Stimulated activated CD4-positive, alpha-beta T cell treated with anti-CD3 and anti-CD28 coated beads, Interleukin-12 subunit alpha, Interleukin-12 subunit beta, amount 100 ng/mL, for 4 hours (primary cell): Measurements from ENCODE around the gene C3orf52.

Source experiments
- DNase-seq: peaks from one replicate; pipeline ENCODE4 v3.0.0-alpha.2; 2020

C3orf52 gene

GRCh38 chr3:112119962-112120836 is 34.0 kb downstream of the C3orf52 start:
- DNase-seq = no peak

GRCh38 chr3:112121577-112122547 is 35.7 kb downstream of the C3orf52 start:
- DNase-seq = no peak

GRCh38 chr3:112122870-112123269 is 36.7 kb downstream of the C3orf52 start:
- DNase-seq = no peak

GRCh38 chr3:112123548-112123947 is 37.4 kb downstream of the C3orf52 start:
- DNase-seq = no peak

- no peak for DNase-seq
Observed at GRCh38 chr3:112124907-112125607, 38.9 kb downstream of the C3orf52 start.

GRCh38 chr3:112126511-112126911 is 40.3 kb downstream of the C3orf52 start:
- no peak for DNase-seq

- DNase-seq = no peak
Observed at GRCh38 chr3:112127522-112128494, 41.6 kb downstream of the C3orf52 start.

DNA sequence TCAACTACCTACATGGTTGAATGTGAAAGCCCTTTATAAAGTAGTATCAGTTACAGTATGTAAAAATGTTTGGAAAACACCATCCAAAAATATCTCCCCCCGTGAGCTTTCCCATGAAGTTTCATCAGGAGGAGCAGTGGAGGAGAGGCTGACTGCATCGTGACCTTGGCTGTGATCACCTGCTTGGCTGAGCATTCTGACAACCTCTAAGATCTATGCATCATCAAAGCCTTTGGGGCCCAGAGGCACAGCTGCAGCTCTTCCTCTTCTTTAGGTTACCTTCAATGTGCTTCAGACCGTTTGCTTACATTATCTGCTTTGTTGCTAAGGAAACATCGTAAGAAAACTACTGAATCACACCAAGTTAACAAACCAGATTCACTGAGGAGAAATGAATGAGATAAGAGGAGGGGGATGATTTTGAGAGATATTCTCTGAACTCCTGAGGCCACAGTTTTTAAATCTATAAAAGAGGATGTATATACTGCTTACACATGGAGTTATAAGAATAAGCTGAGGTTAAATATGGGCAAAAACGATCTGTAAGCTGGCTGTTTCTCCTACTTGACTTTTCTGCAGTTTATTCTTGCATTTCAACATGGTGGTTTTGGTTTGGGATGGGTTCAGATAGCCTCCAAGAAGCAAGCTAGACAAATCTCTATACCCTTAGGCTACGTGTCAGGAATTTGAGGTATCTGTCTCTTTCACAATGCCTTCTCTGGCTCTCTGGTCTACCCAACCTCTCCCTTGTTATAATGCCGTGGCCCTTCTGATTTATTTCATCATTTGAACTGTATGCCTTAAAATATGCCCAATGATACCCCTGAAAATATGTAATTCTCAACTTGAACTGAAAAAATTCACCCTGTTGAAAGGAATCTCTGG is 42.9 kb downstream of the C3orf52 start:
- DNase-seq = peak; percentile 18

DNA sequence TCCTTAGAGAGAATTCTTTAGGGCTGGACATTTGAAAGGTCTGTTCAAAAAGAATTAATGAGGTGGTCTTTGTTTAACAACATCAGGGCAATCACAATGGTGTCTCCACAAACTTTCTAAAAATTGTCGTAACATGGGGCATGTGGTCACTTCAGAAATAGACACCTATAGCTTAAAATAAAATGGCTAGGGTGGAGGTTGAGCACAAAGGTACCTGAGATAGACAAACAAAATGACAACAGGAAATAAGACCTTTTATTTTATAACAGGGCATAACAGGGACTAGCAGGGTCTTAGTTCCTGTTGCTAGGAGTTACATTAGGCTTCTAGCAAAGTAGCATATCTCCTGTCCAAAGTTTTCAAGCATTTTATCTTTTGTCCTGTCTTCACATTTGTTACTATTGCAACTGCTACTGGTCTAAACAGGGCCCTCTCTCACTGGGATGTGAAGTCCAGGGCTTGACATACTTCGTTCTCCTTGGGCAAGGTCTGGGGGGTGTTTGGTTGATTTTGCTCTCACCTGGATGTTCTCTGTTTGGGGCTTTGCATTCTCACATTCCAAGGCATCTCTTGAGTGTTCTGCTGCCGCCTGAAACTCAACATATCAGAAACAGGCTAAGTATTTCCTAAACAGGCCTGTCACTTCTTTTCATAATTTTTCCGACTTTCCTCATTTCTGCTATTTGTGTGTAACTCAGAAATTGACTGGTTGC is 43.9 kb downstream of the C3orf52 start:
- DNase-seq = no peak

- DNase-seq = no peak
Observed at GRCh38 chr3:112130638-112130993, 44.4 kb downstream of the C3orf52 start.

DNA sequence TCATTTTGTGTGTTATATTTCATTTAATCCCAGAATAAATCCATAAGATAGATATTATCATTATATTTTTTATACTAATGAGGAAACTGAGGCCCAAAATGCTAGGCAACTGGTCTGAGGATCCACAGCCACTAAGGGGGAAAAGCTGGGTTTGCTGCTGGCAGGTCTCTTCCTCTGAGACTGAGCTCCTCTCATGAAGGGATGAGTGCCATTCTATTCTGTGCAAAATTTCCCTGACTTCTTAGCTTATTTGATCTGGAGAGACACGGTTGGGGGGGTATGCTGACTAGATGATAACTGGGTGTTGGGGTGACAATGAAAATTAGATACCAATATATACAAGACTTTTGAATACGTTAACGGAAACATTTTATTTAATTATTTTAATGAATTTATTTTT is 44.9 kb downstream of the C3orf52 start:
- no peak for DNase-seq

DNA sequence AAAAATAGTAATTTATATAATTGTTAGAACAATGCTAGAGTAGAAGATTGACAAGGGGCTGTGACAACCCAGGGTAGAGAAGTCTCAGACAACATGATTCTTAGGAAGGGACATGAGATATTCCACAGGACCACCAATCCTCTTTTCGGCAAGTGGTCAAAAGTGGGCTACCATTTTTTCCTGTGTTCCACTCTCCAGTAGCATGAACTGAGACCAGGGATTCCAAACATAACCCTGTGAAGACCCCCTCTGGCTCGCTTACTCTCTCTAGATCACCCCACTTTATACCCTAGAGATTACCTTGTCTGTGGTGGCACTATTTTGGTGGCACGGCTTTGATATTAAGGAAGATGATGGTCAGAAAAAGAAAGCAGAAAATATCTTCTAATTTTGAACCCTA is 45.9 kb downstream of the C3orf52 start:
- DNase-seq = no peak

DNA sequence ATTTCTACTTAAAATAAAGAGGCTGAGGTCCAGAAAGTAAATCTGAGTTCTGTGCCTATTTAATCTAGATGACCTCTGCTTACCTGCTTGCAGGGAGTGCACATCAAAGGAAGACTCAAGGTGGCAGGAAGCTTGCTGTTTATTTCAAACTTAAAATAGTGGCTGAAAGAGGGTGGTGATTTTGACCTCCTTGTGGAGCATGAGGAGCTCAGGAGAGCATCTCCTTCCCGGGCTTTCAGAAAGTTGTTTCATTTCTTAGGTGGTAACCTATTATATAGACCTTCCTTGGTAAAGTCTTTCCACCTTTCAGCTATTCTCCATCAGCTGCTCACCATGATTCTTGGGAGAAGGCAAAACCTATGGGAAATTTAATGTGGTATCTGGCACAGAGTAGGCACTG is 46.4 kb downstream of the C3orf52 start:
- no peak for DNase-seq

DNA sequence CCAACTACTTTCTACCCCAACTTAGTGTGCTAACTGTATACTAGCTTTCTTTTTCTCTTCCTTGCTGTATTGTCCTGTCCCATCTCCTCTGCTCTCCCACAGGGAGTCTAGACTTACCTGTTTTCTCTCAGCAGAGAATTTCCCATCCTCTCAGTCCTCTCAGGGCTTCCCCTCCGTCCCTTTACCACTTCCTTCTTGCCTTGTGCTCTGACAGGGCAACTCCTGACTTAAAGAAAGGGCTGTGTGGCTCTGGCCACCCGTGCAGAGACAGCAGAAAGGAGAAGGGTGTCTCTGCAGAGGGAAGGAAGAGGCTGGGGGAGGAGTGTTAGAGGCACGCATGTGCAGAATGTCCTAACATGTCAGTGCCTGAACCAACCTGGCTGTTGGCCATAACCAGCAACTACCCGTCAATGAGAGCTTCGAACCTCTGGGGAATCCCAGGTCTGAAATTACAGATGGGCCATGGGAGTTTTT is 46.8 kb downstream of the C3orf52 start, which contains the start of gene GCSAM:
Gene GCSAM, minus strand, starts transcription at position 274 of the 474 bp plus-strand sequence. Its CDS starts 128 bp downstream, at position 146.
- DNase-seq = peak; percentile 37

DNA sequence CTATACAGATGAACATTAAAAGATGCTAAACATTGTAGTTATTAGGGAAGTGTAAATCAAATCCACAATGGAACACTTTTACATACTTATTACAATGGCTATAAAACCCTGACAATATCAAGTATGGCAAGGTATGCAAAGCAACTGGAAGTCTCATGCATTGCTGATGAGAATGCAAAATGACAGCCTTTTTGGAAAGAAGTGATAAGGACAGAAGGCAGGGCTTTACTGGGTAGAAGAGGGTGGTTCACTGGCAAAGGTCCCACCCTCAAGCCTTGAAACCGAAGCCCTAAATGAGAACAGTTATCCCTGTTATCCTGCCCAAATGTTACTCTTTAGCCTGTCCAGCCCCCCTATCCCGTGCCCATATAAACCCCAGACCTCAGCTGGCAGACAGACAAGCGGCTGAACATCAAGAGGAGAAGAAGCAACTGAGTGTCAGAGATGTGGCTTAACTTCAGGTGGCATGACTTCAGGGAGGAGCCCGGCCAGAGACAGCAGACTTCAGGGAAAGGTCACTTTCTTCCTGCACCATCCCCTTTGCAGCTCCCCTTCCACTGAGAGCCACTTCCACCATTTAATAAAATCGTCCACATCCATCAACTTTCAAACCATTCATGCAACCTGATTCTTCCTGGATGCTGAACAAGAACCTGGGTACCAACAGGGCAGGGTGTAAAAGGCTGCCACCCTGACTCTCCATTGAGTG is 47.6 kb downstream of the C3orf52 start:
- DNase-seq = no peak

- no peak for DNase-seq
Observed at GRCh38 chr3:112134335-112135124, 48.3 kb downstream of the C3orf52 start.

DNA sequence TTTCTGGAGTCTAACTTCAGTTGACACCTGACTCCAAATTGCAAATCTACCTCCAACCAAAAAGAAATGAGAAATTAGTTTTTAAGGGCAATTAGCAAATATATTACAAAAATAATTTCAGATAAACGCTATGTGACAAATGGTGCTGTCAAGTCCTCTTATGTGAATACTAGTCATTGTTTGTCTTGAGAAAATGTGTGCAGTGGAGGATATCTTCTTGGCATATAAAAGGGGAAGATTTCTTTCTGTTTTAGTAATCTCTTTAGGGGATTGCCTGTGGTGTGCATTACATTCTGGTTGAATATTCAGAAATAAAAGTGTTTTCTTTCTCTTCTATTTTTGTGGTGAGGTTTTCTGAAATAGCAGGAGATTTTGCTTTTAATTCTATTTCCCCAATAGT is 49.9 kb downstream of the C3orf52 start:
- DNase-seq = no peak

DNA sequence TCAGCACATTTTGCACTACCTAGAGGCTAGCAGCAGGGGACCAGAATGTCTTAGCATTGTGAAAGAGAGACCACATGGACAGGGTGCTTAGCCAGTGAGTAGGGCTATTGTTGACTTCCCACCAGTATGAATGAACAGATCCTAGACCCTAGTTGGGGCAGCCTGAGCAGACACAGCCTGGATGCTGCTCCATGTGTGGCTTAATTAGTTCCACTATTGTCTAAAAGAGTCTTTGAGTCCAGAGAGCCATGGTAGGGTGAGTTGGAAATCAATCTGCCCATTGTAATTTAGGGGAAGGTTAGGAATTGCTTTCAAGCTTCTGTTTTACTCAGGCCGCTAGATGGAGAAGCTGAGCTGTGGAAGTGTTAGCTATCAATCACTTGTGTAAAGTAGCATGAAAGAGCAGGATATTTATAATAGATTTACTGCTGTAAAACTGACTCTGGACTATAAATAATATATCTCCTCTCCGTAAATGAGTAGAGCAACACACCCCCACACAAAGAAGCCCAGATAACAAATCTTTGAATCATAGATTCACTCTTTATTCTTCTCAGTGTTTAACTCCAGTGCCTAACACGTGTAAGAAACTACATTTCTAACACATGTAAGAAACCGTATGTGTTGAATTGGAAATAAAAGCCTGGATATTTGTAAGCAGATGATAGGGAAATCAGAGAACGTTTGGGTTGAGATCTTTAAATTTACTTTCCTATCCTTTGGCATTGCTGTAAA is 50.9 kb downstream of the C3orf52 start:
- no peak for DNase-seq
